Activated gamma-delta T cell treated with Interleukin-2 at 50 U/mL for 16 hours (primary cell): ENCODE measurements around the gene GNAQ.
A peak's percentile ranks its signal among the peaks of the same experiment; 100 is the strongest.

Experiments used
- DNase-seq: peaks from one replicate; pipeline ENCODE4 v3.0.0-alpha.2; 2020

The GNAQ gene

GRCh38 chr9:78000221-78000620 is 31.4 kb downstream of the GNAQ start:
- no peak for DNase-seq

GRCh38 chr9:77999231-77999631 is 32.4 kb downstream of the GNAQ start:
- no peak for DNase-seq

- DNase-seq: no peak
These were observed 33.9 kb downstream of the GNAQ start for GRCh38 chr9:77997611-77998284.

GRCh38 chr9:77996696-77997095 is 34.9 kb downstream of the GNAQ start:
- no peak for DNase-seq

- DNase-seq: no peak
These were observed 40.4 kb downstream of the GNAQ start for GRCh38 chr9:77991191-77991590.

- DNase-seq: no peak
These were observed 41.7 kb downstream of the GNAQ start for GRCh38 chr9:77989909-77990308.

- DNase-seq: no peak
These were observed 42.2 kb downstream of the GNAQ start for GRCh38 chr9:77989458-77989857.

- no peak for DNase-seq
These were observed 43.0 kb downstream of the GNAQ start for GRCh38 chr9:77988630-77989029.

- no peak for DNase-seq
These were observed 43.6 kb downstream of the GNAQ start for GRCh38 chr9:77987880-77988525.

- DNase-seq: no peak
These were observed 44.4 kb downstream of the GNAQ start for GRCh38 chr9:77987081-77987656.

GRCh38 chr9:77985996-77986395 is 45.6 kb downstream of the GNAQ start:
- DNase-seq: no peak

GRCh38 chr9:77983320-77983662 is 48.3 kb downstream of the GNAQ start:
- DNase-seq: no peak

- DNase-seq: no peak
These were observed 48.9 kb downstream of the GNAQ start for GRCh38 chr9:77982581-77983319.

GRCh38 chr9:77981907-77982306 is 49.7 kb downstream of the GNAQ start:
- no peak for DNase-seq

- no peak for DNase-seq
These were observed 50.3 kb downstream of the GNAQ start for GRCh38 chr9:77981332-77981731.

- no peak for DNase-seq
These were observed 51.0 kb downstream of the GNAQ start for GRCh38 chr9:77980622-77981021.

GRCh38 chr9:77978086-77978781 is 53.4 kb downstream of the GNAQ start:
- DNase-seq: no peak

GRCh38 chr9:77977210-77977611 is 54.4 kb downstream of the GNAQ start:
- peak; percentile 35 for DNase-seq

GRCh38 chr9:77975806-77976205 is 55.8 kb downstream of the GNAQ start:
- DNase-seq: no peak

- no peak for DNase-seq
These were observed 56.6 kb downstream of the GNAQ start for GRCh38 chr9:77975036-77975435.

GRCh38 chr9:77974434-77974833 is 57.2 kb downstream of the GNAQ start:
- no peak for DNase-seq

GRCh38 chr9:77969083-77969482 is 62.5 kb downstream of the GNAQ start:
- DNase-seq: no peak

- no peak for DNase-seq
These were observed 63.1 kb downstream of the GNAQ start for GRCh38 chr9:77968506-77968905.
